K562 (cell line): ENCODE measurements around the gene POGLUT2. TPM values are rescaled to one million over a fixed set of nuclear protein-coding genes. Genes with fewer than 3 reads are reported as not detected.

Source experiments
- GABPB1 ChIP-seq: sonication (generic); formaldehyde crosslinking; IDR thresholded peaks from 2 replicates; pipeline ENCODE4 v1.8.0; 2022; ENCODE audit warnings: mild to moderate bottlenecking, missing genetic modification reagents
- JUN ChIP-seq, 2 experiments: sonication (generic) in 1 of 2; formaldehyde crosslinking in 1 of 2; IDR thresholded peaks; 2 replicates each; pipeline versions ENCODE4 v1.6.1 to v1.8.0; 2012 to 2022; ENCODE audit warnings: borderline replicate concordance in 2 of 2, mild to moderate bottlenecking in 2 of 2, improper control_type of control experiment in 1 of 2, low read depth in 1 of 2, low read length in 1 of 2, missing genetic modification reagents in 1 of 2
- NFE2L1 ChIP-seq: fragments of 450-650 bp; IDR thresholded peaks from 2 replicates; pipeline ENCODE4 v1.6.1; 2016; ENCODE audit warnings: missing genetic modification characterization, low read depth, mild to moderate bottlenecking, missing compliant biosample characterization, moderate library complexity, borderline replicate concordance
- PHF21A ChIP-seq: fragments of 450-650 bp; IDR thresholded peaks from 2 replicates; pipeline ENCODE4 v1.6.1; 2017; ENCODE audit warnings: low read depth, borderline replicate concordance
- POLR3G ChIP-seq: IDR thresholded peaks from 2 replicates; pipeline ENCODE4 v1.6.1; 2011; ENCODE audit not compliant: insufficient read length, insufficient replicate concordance; ENCODE audit errors: extremely low read depth
- RCOR1 ChIP-seq, 2 experiments: IDR thresholded peaks; 2 replicates each; pipeline ENCODE4 v1.6.1; 2012; ENCODE audit warnings: low read depth in 2 of 2, low read length in 2 of 2, borderline replicate concordance in 1 of 2, improper control_type of control experiment in 1 of 2
- ZNF277 ChIP-seq: fragments of 250-450 bp; sonication (Bioruptor Pico); IDR thresholded peaks from 2 replicates; pipeline ENCODE4 v1.8.0; 2022; ENCODE audit warnings: inconsistent platforms, mild to moderate bottlenecking, moderate library complexity, borderline replicate concordance
- polyA plus RNA-seq, 8 experiments: library from polyadenylated mRNA; depleted of rRNA in 4 of 8; stranded (reverse) in 5 of 8; unstranded in 3 of 8; fragments of >200 nt; fragmentation: Nextera tagmentation in 2 of 8; fragmentation: Illumina TruSeq in 1 of 8; extraction: Ambion mirVana in 2 of 8; extraction: Trizol in 1 of 8; gene quantifications; 2 replicates each; pipeline versions ENCODE4 v1.2.1 to v1.2.3, GENCODE V29; 2011 to 2014; ENCODE audit warnings: inconsistent platforms in 1 of 8, missing spikeins in 1 of 8
- total RNA-seq, 7 experiments: library from RNA; depleted of rRNA in 6 of 7; stranded (reverse); fragments of >200 nt in 6 of 7; fragmentation: Illumina TruSeq in 2 of 7; extraction: Trizol in 2 of 7; gene quantifications; 2 replicates each; pipeline versions ENCODE4 v1.2.1 to v1.2.3, GENCODE V29; 2011 to 2021; ENCODE audit warnings: low replicate concordance in 1 of 7
- TF ChIP-seq, protein P1 (sequence below), 2 experiments: fragments of 450-650 bp; formaldehyde crosslinking in 1 of 2; IDR thresholded peaks; 2 replicates each; pipeline versions ENCODE4 v1.4.0 to v1.6.1; 2014 to 2020; ENCODE audit warnings: mild to moderate bottlenecking in 2 of 2, borderline replicate concordance in 1 of 2, low read depth in 1 of 2
- TF ChIP-seq, protein P2 (sequence below): IDR thresholded peaks from 3 replicates; pipeline ENCODE4 v1.6.1; 2011; ENCODE audit warnings: borderline replicate concordance, mild to moderate bottlenecking, moderate library complexity; ENCODE audit not compliant: insufficient read length; ENCODE audit errors: extremely low read depth
- TF ChIP-seq, protein P3 (sequence below): conservative IDR thresholded peaks from 2 replicates; pipeline ENCODE4 v1.6.1; 2011; ENCODE audit warnings: low read depth, mild to moderate bottlenecking, low read length; ENCODE audit not compliant: control insufficient read depth

POGLUT2 gene
- total and polyA plus RNA-seq, 9 of the 15 experiments (the other 6 are each of a cell fraction or from before 2014, with no cell fraction given), result 3.8 to 11.8 (median 10.8) TPM

GRCh38 chr13:102800145-102801041 lies 1.6 kb upstream of the POGLUT2 start (continued):
- TF ChIP-seq, protein P1, sequence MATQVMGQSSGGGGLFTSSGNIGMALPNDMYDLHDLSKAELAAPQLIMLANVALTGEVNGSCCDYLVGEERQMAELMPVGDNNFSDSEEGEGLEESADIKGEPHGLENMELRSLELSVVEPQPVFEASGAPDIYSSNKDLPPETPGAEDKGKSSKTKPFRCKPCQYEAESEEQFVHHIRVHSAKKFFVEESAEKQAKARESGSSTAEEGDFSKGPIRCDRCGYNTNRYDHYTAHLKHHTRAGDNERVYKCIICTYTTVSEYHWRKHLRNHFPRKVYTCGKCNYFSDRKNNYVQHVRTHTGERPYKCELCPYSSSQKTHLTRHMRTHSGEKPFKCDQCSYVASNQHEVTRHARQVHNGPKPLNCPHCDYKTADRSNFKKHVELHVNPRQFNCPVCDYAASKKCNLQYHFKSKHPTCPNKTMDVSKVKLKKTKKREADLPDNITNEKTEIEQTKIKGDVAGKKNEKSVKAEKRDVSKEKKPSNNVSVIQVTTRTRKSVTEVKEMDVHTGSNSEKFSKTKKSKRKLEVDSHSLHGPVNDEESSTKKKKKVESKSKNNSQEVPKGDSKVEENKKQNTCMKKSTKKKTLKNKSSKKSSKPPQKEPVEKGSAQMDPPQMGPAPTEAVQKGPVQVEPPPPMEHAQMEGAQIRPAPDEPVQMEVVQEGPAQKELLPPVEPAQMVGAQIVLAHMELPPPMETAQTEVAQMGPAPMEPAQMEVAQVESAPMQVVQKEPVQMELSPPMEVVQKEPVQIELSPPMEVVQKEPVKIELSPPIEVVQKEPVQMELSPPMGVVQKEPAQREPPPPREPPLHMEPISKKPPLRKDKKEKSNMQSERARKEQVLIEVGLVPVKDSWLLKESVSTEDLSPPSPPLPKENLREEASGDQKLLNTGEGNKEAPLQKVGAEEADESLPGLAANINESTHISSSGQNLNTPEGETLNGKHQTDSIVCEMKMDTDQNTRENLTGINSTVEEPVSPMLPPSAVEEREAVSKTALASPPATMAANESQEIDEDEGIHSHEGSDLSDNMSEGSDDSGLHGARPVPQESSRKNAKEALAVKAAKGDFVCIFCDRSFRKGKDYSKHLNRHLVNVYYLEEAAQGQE (IDR thresholded peaks at IDR 0.05; ENCODE audit: borderline replicate concordance), result peak; percentile 37; the same call in 1 of the 2 replicates
- TF ChIP-seq, protein P1 (CRISPR knock-in tag; IDR thresholded peaks at IDR 0.05; ENCODE audit: low read depth), result no peak
- no peak for TF ChIP-seq POLR3G
- no peak for TF ChIP-seq PHF21A
- no peak for TF ChIP-seq ZNF277 (CRISPR knock-in tag)
- TF ChIP-seq GABPB1 (CRISPR knock-in tag), result peak; percentile 82; the same call in 1 of the 2 replicates
- TF ChIP-seq, protein P2, sequence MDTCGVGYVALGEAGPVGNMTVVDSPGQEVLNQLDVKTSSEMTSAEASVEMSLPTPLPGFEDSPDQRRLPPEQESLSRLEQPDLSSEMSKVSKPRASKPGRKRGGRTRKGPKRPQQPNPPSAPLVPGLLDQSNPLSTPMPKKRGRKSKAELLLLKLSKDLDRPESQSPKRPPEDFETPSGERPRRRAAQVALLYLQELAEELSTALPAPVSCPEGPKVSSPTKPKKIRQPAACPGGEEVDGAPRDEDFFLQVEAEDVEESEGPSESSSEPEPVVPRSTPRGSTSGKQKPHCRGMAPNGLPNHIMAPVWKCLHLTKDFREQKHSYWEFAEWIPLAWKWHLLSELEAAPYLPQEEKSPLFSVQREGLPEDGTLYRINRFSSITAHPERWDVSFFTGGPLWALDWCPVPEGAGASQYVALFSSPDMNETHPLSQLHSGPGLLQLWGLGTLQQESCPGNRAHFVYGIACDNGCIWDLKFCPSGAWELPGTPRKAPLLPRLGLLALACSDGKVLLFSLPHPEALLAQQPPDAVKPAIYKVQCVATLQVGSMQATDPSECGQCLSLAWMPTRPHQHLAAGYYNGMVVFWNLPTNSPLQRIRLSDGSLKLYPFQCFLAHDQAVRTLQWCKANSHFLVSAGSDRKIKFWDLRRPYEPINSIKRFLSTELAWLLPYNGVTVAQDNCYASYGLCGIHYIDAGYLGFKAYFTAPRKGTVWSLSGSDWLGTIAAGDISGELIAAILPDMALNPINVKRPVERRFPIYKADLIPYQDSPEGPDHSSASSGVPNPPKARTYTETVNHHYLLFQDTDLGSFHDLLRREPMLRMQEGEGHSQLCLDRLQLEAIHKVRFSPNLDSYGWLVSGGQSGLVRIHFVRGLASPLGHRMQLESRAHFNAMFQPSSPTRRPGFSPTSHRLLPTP, result no peak
- TF ChIP-seq, protein P3, sequence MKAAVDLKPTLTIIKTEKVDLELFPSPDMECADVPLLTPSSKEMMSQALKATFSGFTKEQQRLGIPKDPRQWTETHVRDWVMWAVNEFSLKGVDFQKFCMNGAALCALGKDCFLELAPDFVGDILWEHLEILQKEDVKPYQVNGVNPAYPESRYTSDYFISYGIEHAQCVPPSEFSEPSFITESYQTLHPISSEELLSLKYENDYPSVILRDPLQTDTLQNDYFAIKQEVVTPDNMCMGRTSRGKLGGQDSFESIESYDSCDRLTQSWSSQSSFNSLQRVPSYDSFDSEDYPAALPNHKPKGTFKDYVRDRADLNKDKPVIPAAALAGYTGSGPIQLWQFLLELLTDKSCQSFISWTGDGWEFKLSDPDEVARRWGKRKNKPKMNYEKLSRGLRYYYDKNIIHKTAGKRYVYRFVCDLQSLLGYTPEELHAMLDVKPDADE, result no peak
- no peak for TF ChIP-seq RCOR1 (IDR thresholded peaks at IDR 0.05; ENCODE audit: borderline replicate concordance in 1 of 2, low read depth in 2 of 2, low read length in 2 of 2)
- TF ChIP-seq JUN (IDR thresholded peaks at IDR 0.05; ENCODE audit: borderline replicate concordance, low read depth, low read length), result no peak
- no peak for TF ChIP-seq JUN (CRISPR knock-in tag; IDR thresholded peaks at IDR 0.05; ENCODE audit: borderline replicate concordance)
- no peak for TF ChIP-seq NFE2L1 (tag)
